PFSK-1 (cell line): ENCODE results near the gene PKIB.

ENCODE experiments used
- FOXP2 ChIP-seq: optimal IDR thresholded peaks from 2 replicates; pipeline ENCODE3; 2011; ENCODE audit warnings: borderline replicate concordance, control low read depth, inconsistent platforms; ENCODE audit not compliant: insufficient read depth; ENCODE audit errors: extremely low read length, extremely low read depth
- POLR2AphosphoS5 ChIP-seq: IDR thresholded peaks from 2 replicates; pipeline ENCODE4 v1.6.1; 2012; ENCODE audit warnings: low read depth, mild to moderate bottlenecking, control low read depth, low read length, moderate library complexity
- REST ChIP-seq, 2 experiments: IDR thresholded peaks; 2 replicates each; pipeline versions ENCODE4 v1.6.1 to v1.8.0; 2011 to 2012; ENCODE audit warnings: low read depth in 2 of 2, low read length in 2 of 2, control low read depth in 1 of 2, inconsistent platforms in 1 of 2, mild to moderate bottlenecking in 1 of 2, moderate library complexity in 1 of 2; ENCODE audit not compliant: insufficient read depth in 1 of 2
- SIN3A ChIP-seq: IDR thresholded peaks from 2 replicates; pipeline ENCODE4 v1.6.1; 2012; ENCODE audit warnings: mild to moderate bottlenecking, low read length, moderate library complexity, borderline replicate concordance; ENCODE audit not compliant: insufficient read depth
- TAF1 ChIP-seq: IDR thresholded peaks from 2 replicates; pipeline ENCODE4 v1.6.1; 2012; ENCODE audit warnings: low read length, control low read depth, borderline replicate concordance; ENCODE audit not compliant: insufficient read depth

Gene PKIB

GRCh38 chr6:122669868-122670267, 59.7 kb downstream of the PKIB start:
- no peak for TF ChIP-seq REST (IDR thresholded peaks at IDR 0.05; ENCODE audit: insufficient read depth in 1 of 2, low read depth in 2 of 2, low read length in 2 of 2)
- no peak for TF ChIP-seq POLR2AphosphoS5
- TF ChIP-seq SIN3A: no peak
- TF ChIP-seq FOXP2: no peak
- TF ChIP-seq TAF1: no peak

GRCh38 chr6:122671251-122671650, 61.0 kb downstream of the PKIB start:
- TF ChIP-seq FOXP2 (no peak), TAF1 (no peak), REST (IDR thresholded peaks at IDR 0.05; ENCODE audit: insufficient read depth in 1 of 2, low read depth in 2 of 2, low read length in 2 of 2) (no peak), SIN3A (no peak), POLR2AphosphoS5 (no peak)

- TF ChIP-seq SIN3A: no peak
- TF ChIP-seq REST (IDR thresholded peaks at IDR 0.05; ENCODE audit: insufficient read depth in 1 of 2, low read depth in 2 of 2, low read length in 2 of 2): no peak
- no peak for TF ChIP-seq TAF1
- no peak for TF ChIP-seq FOXP2
- no peak for TF ChIP-seq POLR2AphosphoS5
Observed at GRCh38 chr6:122673343-122673961, 63.2 kb downstream of the PKIB start.

GRCh38 chr6:122676146-122676545, 65.9 kb downstream of the PKIB start:
- TF ChIP-seq REST (IDR thresholded peaks at IDR 0.05; ENCODE audit: insufficient read depth in 1 of 2, low read depth in 2 of 2, low read length in 2 of 2): no peak
- TF ChIP-seq POLR2AphosphoS5: no peak
- no peak for TF ChIP-seq SIN3A
- TF ChIP-seq FOXP2: no peak
- TF ChIP-seq TAF1: no peak
